Muscle of arm (tissue), 12 donors: ENCODE measurements around the gene FBRSL1. TPM values are rescaled to one million over a fixed set of nuclear protein-coding genes. Genes with fewer than 3 reads are reported as not detected.
"Not testable (repeated sequence)": the region's sequence is repeated elsewhere in the genome, so short reads cannot be mapped to it uniquely, and the experiment has no call there.

Experiments used
- DNase-seq: peaks from one replicate; pipeline ENCODE4 v3.0.0-alpha.2; 2013
- polyA plus RNA-seq, 12 donors: library from polyadenylated mRNA; unstranded; fragments of 120-200 nt; gene quantifications; one replicate each; pipeline ENCODE4 v1.2.1, GENCODE V29; 2013; ENCODE audit not compliant: insufficient read length in 12 of 12

The FBRSL1 gene
- polyA plus RNA-seq, 12 donors, result 30.7 to 124 (median 35.5) TPM; not detected in 1

DNA sequence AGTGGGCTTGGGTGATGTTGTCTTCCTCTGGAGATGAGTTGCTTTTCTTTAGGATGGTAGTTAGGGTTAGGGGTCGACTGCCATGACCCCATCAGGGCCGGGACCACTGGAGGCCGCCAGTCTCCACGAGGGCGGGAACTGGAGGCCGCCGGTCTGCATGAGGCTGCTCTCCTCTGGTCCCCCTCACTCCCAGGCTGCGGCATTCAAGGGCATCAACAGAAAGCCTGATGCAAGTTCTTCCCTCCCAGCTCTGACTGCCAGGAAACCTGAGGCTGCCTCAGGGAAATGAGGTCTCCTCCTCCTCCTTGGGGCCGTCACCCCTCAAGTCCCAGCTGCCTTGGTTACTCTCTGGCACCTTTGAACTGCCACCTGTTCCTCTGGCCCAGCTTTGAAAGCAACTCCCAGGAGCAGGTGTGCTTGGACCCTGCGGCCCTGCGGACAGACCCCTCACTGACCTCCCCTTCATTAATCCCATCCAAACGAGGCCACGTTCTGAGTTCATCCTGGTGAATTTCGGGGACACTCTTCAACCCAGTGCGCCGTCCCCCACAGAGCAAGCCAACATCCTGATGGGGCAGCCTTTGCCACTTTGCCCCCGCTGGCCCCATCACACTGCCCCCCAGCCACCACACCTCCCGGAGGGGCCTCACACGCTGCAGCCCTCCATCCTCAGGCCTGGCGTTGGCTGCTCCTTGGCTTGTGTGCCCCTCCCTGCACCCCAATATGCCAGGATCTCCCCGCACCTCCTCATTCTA, 37.2 kb upstream of the FBRSL1 start:
- no peak for DNase-seq

GRCh38 chr12:132453361-132454192, 36.4 kb upstream of the FBRSL1 start:
- no peak for DNase-seq

GRCh38 chr12:132454193-132454932, 35.6 kb upstream of the FBRSL1 start:
- DNase-seq, result no peak

DNA sequence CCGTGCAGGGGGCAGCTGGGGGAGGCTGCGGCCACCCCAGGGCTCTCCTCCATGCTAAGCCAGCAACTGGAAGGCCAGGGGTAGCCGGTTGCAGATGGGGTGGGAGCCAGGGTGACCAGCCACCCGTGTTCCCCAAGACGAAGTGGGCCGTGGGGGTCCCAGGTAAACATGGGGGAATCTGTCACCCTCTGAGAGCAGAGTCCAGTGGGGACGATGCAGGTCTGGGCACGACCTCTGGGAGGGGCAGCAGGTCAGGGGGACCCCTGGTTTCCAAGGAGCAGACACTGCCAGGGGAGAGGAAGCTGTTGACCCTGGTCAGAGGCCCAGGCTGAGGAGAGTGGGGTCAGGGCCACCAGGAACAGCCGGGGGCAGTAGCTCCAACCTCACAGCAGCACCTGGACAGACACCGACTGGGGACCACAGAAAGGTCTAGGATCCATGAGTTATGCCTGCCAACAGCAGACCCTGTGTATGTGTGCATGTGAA, 35.0 kb upstream of the FBRSL1 start:
- no peak for DNase-seq

GRCh38 chr12:132455565-132455964, 34.4 kb upstream of the FBRSL1 start:
- no peak for DNase-seq

DNA sequence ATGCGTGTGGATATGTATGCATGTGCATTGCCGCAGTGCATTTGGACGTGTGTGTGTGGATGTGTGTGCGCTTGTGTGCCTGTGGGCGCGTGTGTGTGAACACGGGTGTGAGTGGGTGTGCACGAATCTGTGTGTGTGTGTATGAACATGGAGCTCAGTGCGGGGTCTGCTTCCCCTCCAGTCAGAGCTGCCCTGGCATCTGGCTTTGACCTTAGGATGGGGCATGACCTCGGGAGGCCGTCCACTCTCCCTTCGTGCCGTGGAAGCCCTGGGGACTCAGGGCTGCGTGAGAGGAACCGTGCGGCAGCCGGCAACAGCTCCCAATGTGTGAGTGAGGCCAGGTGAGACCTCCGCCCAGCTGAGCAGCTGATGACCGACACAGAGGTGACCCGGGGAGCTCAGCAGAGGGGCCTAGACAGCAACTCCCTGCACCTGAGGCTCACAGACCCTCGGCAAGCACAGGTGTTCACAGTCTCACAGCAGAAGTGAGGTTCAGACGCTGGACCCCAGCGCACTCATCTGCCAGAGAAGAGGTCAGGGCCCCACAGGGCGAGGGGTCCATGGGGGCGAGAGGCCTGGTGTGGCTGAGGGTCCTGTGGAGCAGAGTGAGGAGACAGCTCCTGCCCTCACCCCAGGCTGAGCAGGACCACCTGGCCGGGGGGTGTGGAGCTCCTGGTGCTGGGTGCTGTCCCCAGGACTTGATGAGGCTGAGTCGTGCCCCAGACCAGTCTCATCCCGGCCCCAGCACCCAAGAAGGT, 33.6 kb upstream of the FBRSL1 start:
- DNase-seq, result no peak

- no peak for DNase-seq
Observed at GRCh38 chr12:132456944-132457495, 32.9 kb upstream of the FBRSL1 start.

GRCh38 chr12:132458441-132458840, 31.5 kb upstream of the FBRSL1 start:
- no peak for DNase-seq

- DNase-seq, result no peak
Observed at GRCh38 chr12:132458846-132459641, 30.9 kb upstream of the FBRSL1 start.

DNA sequence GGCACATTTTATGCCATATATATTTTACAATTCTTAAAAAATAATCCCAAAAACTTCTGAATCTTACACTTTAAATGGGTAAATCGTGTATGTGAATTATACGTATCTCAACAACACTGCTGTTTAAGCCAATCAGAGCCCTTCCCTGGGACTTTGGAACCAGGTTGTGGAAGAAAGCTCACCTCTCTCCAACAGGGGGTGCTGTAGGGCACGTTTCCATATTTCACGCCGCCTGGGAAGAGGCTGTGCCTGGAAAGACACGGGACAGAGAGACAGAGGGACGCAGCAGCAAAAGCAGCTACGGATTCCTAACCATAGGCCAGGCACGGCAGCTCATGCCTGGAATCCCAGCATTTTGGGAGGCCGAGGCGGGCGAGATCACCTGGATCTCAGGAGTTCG, 29.4 kb upstream of the FBRSL1 start:
- DNase-seq, result no peak

GRCh38 chr12:132461526-132461925, 28.4 kb upstream of the FBRSL1 start:
- no peak for DNase-seq

DNA sequence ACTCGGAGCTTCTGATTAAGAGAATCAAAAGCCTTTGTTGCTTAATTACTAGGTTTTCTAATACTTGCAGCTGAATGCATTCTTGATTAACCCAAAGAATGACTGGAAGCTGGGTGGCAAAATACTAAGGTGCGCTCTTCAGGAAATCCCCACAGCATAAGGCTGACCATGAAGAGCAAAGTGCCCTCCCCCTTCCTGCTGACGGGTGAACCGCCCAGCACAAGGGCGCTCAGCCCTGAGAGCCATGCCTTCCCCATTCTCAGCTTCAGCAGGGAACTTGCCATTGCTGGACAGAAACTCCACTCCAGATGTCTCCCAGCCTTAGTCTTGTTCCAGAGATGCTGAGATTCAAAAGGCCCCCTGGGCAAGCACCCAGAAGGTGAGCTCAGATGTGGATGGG, 27.2 kb upstream of the FBRSL1 start:
- no peak for DNase-seq

DNA sequence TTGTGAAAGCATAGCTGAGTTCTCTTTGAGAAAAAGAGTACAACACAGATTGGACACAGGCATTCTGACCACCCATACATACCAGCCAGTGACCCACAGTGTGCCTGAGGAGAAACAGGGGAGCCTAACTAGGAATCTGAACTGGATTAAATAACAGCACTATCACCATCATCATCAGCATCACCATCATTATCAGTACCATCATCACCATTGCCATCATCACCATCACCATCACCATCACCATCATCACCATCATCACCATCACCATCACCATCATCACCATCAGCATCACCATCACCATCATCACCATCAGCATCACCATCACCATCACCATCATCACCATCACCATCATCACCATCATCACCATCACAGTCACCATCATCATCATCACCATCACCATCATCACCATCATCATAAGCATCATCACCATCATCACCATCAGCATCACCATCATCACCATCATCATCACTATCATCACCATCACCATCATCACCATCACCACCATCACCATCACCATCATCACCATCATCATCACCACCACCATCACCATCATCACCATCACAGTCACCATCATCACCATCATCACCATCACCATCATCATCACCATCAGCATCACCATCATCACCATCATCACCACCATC, 26.5 kb upstream of the FBRSL1 start:
- DNase-seq, result not testable (repeated sequence)

DNA sequence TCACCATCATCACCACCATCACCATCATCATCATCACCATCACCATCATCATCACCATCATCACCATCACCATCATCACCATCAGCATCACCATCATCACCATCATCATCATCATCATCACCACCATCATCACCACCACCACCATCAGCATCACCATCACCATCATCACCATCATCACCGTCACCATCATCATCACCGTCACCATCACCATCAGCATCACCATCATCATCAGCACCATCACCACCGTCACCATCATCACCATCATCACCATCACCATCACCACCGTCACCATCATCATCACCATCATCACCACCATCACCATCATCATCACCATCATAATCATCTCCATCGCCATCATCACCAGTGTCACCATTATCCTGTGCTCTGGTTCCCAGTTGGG, 25.6 kb upstream of the FBRSL1 start:
- not testable (repeated sequence) for DNase-seq

DNA sequence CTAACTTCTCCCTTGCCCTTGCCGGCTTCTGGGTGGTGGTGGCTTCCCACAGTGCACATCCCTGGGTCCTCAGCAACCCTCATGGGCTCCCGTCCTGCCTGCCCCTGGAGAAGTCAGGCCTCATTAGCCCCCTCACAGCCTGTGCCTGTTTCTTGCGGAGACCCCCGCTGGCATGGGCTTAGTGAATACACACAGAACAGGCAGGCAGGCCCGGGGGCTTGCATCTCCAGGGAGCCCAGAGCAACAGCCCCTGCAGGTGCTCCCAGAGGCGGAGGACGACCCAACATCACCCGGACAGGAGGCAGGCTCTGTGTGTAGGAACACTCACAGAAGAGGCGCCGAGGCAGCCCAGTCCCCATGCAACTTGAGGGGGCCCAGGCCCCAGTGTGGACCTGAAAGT, 25.1 kb upstream of the FBRSL1 start:
- no peak for DNase-seq

DNA sequence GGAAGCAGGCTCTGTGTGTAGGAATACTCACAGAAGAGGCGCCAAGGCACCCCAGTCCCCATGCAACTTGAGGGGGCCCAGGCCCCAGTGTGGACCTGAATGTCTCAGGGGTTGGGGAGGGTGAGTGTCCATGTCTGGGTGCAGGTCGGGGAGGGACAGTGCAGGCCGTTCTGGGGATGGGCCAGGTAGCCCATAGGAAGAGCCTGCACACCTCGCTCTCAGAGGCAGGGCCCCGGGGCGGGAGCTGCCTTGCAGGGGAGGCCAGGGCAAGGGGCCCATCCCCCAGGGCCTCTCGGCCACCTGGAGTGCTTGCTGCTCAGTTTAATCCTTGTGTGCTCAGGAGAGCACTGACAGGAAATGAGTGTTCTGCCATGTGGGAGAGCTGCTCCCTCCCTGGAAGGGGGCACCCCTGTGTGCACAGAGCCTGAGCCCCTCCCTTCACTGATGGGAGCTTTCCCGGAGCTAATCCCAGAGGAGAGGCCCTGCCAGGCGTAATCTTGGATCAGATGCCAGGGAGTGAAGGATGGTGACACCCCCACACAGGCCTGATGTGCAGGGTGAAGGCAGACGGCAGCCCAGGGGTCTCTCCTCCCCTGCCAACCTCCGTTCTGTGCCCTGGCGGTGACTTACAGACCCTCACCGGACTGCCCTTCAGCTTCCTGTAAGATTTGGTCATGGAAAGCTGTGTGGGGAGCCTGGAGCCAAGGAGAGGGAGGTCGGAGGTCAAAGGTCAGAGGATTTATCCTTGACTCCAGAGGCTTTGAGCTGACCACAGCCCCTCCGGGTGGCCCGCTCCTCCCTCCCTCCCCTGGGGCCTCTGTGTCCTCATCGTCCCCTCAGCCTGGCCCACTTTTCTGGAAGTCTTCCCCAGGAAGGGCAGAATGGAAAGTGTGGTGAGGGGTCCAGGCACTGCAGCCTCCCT, 24.4 kb upstream of the FBRSL1 start:
- no peak for DNase-seq

DNA sequence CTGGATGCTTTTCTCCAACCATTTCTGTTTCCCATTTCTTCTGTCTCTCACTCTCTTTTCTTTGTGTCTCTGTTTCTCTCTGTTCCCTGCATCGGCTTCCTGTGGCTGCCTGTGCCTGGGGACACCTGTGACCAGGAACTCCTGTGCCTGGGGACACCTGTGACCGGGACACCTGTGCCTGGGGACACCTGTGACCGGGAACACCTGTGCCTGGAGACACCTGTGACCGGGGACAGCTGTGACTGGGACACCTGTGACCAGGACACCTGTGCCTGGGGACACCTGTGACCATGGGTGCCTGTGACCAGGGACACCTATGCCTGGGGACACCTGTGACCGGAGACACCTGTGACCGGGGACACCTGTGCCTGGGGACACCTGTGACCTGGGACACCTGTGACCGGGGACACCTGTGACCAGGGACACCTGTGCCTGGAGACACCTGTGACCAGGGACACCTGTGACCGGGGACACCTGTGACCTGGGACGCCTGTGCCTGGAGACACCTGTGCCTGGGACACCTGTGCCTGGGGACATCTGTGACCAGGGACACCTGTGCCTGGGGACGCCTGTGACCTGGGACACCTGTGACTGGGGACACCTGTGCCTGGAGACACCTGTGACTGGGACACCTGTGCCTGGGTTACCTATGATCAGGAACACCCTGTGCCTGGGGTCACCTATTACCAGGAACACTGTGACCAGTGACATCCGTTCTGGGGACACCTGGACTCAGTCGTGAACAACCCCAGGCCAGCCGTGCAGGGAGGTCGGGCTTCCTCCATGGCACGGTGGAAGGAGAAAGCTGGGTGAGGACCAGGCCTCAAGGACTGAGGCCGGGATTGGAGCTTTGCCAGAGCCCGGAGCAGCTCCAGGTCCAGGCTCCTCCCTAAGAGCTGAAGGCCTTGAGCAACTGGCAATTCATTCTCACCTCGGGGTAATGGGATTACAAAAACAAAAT, 23.4 kb upstream of the FBRSL1 start:
- DNase-seq, result no peak
